Mesothelial cell of epicardium (in vitro differentiated cells): ENCODE measurements around the gene GNGT2. TPM values are rescaled to one million over a fixed set of nuclear protein-coding genes. Genes with fewer than 3 reads are reported as not detected.

Source experiments
- DNase-seq, 2 experiments: peaks; one replicate each; pipeline ENCODE4 v3.0.0; 2021; ENCODE audit warnings: low spot score in 2 of 2; ENCODE audit not compliant: unreplicated experiment in 2 of 2
- H3K27ac Mint-ChIP-seq: 2 replicates; pipeline ENCODE4 v1.8.0; 2021; ENCODE audit warnings: mixed read lengths
- H3K27me3 Mint-ChIP-seq: 2 replicates; pipeline ENCODE4 v1.8.0; 2021; ENCODE audit warnings: low read depth, mixed read lengths
- H3K36me3 Mint-ChIP-seq: 2 replicates; pipeline ENCODE4 v1.8.0; 2021; ENCODE audit warnings: mixed read lengths
- H3K4me1 Mint-ChIP-seq: 2 replicates; pipeline ENCODE4 v1.8.0; 2021; ENCODE audit warnings: mixed read lengths
- H3K4me3 Mint-ChIP-seq: 2 replicates; pipeline ENCODE4 v1.8.0; 2021; ENCODE audit warnings: mild to moderate bottlenecking, moderate library complexity, mixed read lengths
- H3K9me3 Mint-ChIP-seq: 2 replicates; pipeline ENCODE4 v1.8.0; 2021; ENCODE audit warnings: mixed read lengths
- total RNA-seq: library from RNA; stranded (reverse); gene quantifications from 3 replicates; pipeline ENCODE4 v1.2.1, GENCODE V29; 2021
- TF ChIP-seq, protein P1 (sequence below): fragments of 200-600 bp; sonication (generic); IDR thresholded peaks from one replicate; pipeline ENCODE4 v1.5.0; 2021; ENCODE audit warnings: antibody characterized with exemption; ENCODE audit not compliant: unreplicated experiment

Gene GNGT2
- total RNA-seq, 1 donor from 2014 or later = not detected

GRCh38 chr17:49170216-49170615 lies 40.2 kb downstream of the GNGT2 start:
- Mint-ChIP-seq H3K36me3 (no peaks in the 10 kb centered on the region), H3K4me1 (no peaks in the 10 kb centered on the region), H3K9me3 (peaks cover 28% of the 10 kb centered on the region), H3K27me3 (peaks cover 55% of the 10 kb centered on the region), H3K27ac (no peak overlapping the region), H3K4me3 (no peak overlapping the region)
- no peak for DNase-seq
- TF ChIP-seq, protein P1, sequence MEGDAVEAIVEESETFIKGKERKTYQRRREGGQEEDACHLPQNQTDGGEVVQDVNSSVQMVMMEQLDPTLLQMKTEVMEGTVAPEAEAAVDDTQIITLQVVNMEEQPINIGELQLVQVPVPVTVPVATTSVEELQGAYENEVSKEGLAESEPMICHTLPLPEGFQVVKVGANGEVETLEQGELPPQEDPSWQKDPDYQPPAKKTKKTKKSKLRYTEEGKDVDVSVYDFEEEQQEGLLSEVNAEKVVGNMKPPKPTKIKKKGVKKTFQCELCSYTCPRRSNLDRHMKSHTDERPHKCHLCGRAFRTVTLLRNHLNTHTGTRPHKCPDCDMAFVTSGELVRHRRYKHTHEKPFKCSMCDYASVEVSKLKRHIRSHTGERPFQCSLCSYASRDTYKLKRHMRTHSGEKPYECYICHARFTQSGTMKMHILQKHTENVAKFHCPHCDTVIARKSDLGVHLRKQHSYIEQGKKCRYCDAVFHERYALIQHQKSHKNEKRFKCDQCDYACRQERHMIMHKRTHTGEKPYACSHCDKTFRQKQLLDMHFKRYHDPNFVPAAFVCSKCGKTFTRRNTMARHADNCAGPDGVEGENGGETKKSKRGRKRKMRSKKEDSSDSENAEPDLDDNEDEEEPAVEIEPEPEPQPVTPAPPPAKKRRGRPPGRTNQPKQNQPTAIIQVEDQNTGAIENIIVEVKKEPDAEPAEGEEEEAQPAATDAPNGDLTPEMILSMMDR = no peak

DNA sequence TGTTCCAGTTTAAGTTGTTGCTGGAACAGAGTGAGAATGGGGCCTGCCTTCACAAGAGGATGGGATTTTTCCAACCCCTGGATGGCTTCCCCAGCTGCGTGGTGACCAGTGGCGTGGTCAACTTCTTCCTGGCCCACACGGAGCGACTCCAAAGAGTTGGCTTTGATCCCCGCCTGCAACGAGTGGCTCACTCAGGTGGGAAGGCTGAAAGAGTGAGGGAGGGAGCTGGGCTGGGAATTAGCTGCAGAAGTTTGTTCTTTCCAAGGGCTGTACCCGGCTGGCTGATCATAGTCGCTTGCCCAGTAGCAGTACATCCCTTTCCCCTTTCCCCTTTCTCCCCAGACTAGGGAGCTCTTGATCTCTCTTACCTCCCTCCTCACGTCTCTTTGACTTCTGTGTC lies 41.7 kb downstream of the GNGT2 start:
- peaks cover 16% of the 10 kb centered on the region for H3K9me3 Mint-ChIP-seq
- no peak overlapping the region for H3K27ac Mint-ChIP-seq
- no peak overlapping the region for H3K4me3 Mint-ChIP-seq
- DNase-seq = no peak
- H3K36me3 Mint-ChIP-seq = no peaks in the 10 kb centered on the region
- no peaks in the 10 kb centered on the region for H3K4me1 Mint-ChIP-seq
- H3K27me3 Mint-ChIP-seq = peaks cover 64% of the 10 kb centered on the region
- TF ChIP-seq, protein P1 = no peak

DNA sequence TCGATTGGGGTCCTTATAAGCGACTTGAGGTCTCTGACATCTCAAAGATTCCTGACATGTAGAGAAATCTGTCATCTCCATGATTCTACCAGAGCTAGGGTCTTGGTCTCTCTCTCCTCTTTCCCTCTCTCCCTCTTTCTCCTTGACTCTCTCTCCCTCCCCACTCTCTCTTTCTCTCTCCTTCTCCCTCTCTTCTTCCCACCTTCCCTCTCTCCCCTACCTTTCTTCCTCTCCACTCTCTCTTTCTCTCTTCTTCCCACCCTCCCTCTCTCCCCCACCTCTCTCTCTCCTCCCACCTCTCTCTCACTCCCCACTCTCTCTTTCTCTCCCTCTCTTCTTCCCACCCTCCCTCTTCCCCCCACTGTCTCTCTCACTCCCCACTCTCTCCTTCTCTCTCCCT lies 45.2 kb downstream of the GNGT2 start:
- Mint-ChIP-seq H3K27me3 (peaks cover 61% of the 10 kb centered on the region), H3K4me1 (no peaks in the 10 kb centered on the region), H3K4me3 (no peak overlapping the region), H3K36me3 (no peaks in the 10 kb centered on the region), H3K9me3 (no peaks in the 10 kb centered on the region), H3K27ac (no peak overlapping the region)
- DNase-seq = no peak
- TF ChIP-seq, protein P1 = no peak

GRCh38 chr17:49162866-49163265 lies 47.5 kb downstream of the GNGT2 start:
- no peaks in the 10 kb centered on the region for H3K36me3 Mint-ChIP-seq
- H3K4me3 Mint-ChIP-seq = no peak overlapping the region
- no peak for DNase-seq
- no peaks in the 10 kb centered on the region for H3K4me1 Mint-ChIP-seq
- TF ChIP-seq, protein P1 = no peak
- H3K9me3 Mint-ChIP-seq = no peaks in the 10 kb centered on the region
- peaks cover 63% of the 10 kb centered on the region for H3K27me3 Mint-ChIP-seq
- no peak overlapping the region for H3K27ac Mint-ChIP-seq

DNA sequence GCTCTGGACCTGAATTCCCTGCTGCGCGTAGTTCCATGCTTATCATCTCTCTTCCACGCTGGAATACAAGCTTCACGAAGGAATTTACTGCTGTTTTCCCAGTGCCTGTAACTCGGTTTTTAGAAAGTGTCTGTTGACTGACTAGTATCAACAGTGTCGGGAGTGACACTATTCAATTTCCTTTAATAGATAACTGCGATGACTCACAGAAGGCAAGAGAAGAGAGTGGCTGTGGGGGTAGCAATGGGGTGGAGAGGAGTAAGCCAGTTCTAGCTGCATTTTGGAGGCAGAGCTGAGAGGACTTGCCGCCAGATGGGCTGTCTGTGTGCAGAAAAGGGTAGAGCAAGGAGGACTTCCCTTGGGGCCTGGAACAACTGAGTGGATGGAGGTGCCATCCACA lies 52.6 kb downstream of the GNGT2 start:
- Mint-ChIP-seq H3K27me3 (peaks cover 52% of the 10 kb centered on the region), H3K36me3 (no peaks in the 10 kb centered on the region), H3K27ac (no peak overlapping the region), H3K4me3 (no peak overlapping the region), H3K9me3 (no peaks in the 10 kb centered on the region), H3K4me1 (no peaks in the 10 kb centered on the region)
- DNase-seq = no peak
- TF ChIP-seq, protein P1 = no peak

GRCh38 chr17:49156256-49156655 lies 54.1 kb downstream of the GNGT2 start:
- Mint-ChIP-seq H3K4me1 (no peaks in the 10 kb centered on the region), H3K36me3 (no peaks in the 10 kb centered on the region), H3K27me3 (peaks cover 55% of the 10 kb centered on the region), H3K4me3 (no peak overlapping the region), H3K27ac (no peak overlapping the region), H3K9me3 (no peaks in the 10 kb centered on the region)
- DNase-seq = no peak
- TF ChIP-seq, protein P1 = no peak
